Neural cell (in vitro differentiated cells): ENCODE results near the gene LGR4.

Source experiments
- EP300 ChIP-seq: fragments of 450-650 bp; conservative IDR thresholded peaks from 2 replicates; pipeline ENCODE4 v1.6.1; 2014; ENCODE audit warnings: antibody characterized with exemption, mild to moderate bottlenecking, moderate library complexity; ENCODE audit not compliant: poor library complexity, severe bottlenecking
- EZH2 ChIP-seq: fragments of 200-600, 300-800 bp; shearing (Covaris generic), sonication (generic); IDR thresholded peaks from 2 replicates; pipeline ENCODE4 v1.6.1; 2014; ENCODE audit warnings: antibody characterized with exemption, low read length, borderline replicate concordance, mild to moderate bottlenecking; ENCODE audit not compliant: insufficient read depth, poor library complexity, severe bottlenecking
- RAD21 ChIP-seq: fragments of 450-650 bp; conservative IDR thresholded peaks from 2 replicates; pipeline ENCODE4 v1.6.1; 2014; ENCODE audit warnings: antibody characterized with exemption, mild to moderate bottlenecking, moderate library complexity
- TF ChIP-seq, protein P1 (sequence below): fragments of 450-650 bp; IDR thresholded peaks from 2 replicates; pipeline ENCODE4 v1.5.1; 2014; ENCODE audit warnings: antibody characterized with exemption, mild to moderate bottlenecking, moderate library complexity; ENCODE audit not compliant: poor library complexity, severe bottlenecking
- TF ChIP-seq, protein P2 (sequence below): IDR thresholded peaks from 2 replicates; pipeline ENCODE4 v1.6.1; 2012; ENCODE audit warnings: borderline replicate concordance

DNA sequence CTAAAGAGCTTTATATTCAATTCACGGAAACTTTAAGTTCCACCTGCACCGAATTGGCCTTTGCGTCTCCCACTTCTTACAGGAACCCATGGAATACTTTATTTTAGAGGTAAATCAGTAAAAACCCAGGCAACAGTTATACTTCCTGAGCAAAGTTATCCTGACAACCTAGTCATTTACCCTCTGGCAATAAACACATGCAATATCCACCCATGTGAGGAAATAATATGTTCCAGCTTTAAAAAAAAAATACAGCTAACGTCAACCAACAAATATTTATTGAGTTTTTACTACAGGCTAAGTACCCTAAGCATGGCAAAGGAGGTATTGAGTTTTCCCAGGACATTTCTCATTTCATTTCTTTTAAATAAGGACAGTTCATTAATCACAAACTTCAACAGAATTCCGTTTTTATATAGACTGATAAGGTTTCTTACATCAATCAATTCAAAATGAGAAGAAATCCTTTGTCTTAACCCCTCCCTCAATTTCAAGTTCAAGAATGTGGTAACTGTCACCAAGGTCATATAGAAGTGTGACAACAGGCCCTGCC lies 71.2 kb downstream of the LGR4 start:
- TF ChIP-seq, protein P1, sequence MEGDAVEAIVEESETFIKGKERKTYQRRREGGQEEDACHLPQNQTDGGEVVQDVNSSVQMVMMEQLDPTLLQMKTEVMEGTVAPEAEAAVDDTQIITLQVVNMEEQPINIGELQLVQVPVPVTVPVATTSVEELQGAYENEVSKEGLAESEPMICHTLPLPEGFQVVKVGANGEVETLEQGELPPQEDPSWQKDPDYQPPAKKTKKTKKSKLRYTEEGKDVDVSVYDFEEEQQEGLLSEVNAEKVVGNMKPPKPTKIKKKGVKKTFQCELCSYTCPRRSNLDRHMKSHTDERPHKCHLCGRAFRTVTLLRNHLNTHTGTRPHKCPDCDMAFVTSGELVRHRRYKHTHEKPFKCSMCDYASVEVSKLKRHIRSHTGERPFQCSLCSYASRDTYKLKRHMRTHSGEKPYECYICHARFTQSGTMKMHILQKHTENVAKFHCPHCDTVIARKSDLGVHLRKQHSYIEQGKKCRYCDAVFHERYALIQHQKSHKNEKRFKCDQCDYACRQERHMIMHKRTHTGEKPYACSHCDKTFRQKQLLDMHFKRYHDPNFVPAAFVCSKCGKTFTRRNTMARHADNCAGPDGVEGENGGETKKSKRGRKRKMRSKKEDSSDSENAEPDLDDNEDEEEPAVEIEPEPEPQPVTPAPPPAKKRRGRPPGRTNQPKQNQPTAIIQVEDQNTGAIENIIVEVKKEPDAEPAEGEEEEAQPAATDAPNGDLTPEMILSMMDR = no peak
- TF ChIP-seq EZH2 (no peak), EP300 (no peak), RAD21 (no peak)
- TF ChIP-seq, protein P2, sequence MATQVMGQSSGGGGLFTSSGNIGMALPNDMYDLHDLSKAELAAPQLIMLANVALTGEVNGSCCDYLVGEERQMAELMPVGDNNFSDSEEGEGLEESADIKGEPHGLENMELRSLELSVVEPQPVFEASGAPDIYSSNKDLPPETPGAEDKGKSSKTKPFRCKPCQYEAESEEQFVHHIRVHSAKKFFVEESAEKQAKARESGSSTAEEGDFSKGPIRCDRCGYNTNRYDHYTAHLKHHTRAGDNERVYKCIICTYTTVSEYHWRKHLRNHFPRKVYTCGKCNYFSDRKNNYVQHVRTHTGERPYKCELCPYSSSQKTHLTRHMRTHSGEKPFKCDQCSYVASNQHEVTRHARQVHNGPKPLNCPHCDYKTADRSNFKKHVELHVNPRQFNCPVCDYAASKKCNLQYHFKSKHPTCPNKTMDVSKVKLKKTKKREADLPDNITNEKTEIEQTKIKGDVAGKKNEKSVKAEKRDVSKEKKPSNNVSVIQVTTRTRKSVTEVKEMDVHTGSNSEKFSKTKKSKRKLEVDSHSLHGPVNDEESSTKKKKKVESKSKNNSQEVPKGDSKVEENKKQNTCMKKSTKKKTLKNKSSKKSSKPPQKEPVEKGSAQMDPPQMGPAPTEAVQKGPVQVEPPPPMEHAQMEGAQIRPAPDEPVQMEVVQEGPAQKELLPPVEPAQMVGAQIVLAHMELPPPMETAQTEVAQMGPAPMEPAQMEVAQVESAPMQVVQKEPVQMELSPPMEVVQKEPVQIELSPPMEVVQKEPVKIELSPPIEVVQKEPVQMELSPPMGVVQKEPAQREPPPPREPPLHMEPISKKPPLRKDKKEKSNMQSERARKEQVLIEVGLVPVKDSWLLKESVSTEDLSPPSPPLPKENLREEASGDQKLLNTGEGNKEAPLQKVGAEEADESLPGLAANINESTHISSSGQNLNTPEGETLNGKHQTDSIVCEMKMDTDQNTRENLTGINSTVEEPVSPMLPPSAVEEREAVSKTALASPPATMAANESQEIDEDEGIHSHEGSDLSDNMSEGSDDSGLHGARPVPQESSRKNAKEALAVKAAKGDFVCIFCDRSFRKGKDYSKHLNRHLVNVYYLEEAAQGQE = no peak
